Mammary epithelial cell (primary cell): ENCODE results near the gene INSL3.

Experiments used
- EZH2 ChIP-seq: IDR thresholded peaks from 2 replicates; pipeline ENCODE4 v1.6.1; 2012; ENCODE audit warnings: low read length, inconsistent platforms, borderline replicate concordance
- TF ChIP-seq, protein P1 (sequence below), 2 donors: IDR thresholded peaks in 1 of 2; conservative IDR thresholded peaks in 1 of 2; 2 replicates each; pipeline ENCODE4 v1.5.1; 2011 to 2012; ENCODE audit warnings: inconsistent platforms in 2 of 2, low read length in 2 of 2, mild to moderate bottlenecking in 2 of 2, control low read depth in 1 of 2, low read depth in 1 of 2; ENCODE audit not compliant: insufficient read depth in 1 of 2; ENCODE audit errors: extremely low read depth in 1 of 2

DNA sequence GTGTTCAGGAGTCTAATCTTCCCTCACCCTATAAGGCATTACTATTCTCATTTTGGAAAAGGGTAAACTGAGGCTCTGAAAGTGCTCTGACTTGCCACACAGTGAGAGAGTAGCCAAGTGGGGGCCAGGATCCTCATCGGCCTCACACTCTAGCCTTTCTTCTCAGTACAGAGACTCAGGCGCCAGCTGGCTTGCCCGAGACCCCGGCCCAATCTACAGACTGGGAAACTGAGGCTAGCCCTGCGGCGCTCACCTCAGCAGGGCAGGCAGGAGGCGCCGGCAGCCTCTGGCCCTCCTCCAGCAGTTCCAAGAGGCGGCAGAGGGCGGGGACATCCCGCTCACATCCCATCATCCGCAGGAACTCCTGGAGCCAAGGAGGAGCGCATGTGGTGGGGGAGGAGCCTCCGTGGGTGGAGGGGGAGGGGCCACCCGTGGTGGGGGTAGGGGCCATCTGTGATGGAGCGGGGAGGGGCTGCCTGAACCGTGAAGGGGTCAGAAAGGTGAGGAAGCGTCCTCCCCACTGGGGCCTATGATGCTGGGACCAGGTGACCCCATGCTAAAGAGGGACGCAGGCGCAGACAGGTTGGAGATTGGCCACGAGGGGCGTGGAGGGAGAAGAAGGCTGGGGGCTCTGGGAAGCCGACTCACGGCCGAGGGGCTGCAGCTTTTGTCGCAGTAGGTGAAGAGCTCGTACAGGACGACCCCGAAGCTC is 8.7 kb upstream of the INSL3 start:
- TF ChIP-seq, protein P1, sequence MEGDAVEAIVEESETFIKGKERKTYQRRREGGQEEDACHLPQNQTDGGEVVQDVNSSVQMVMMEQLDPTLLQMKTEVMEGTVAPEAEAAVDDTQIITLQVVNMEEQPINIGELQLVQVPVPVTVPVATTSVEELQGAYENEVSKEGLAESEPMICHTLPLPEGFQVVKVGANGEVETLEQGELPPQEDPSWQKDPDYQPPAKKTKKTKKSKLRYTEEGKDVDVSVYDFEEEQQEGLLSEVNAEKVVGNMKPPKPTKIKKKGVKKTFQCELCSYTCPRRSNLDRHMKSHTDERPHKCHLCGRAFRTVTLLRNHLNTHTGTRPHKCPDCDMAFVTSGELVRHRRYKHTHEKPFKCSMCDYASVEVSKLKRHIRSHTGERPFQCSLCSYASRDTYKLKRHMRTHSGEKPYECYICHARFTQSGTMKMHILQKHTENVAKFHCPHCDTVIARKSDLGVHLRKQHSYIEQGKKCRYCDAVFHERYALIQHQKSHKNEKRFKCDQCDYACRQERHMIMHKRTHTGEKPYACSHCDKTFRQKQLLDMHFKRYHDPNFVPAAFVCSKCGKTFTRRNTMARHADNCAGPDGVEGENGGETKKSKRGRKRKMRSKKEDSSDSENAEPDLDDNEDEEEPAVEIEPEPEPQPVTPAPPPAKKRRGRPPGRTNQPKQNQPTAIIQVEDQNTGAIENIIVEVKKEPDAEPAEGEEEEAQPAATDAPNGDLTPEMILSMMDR (conservative IDR thresholded peaks at IDR 0.05 in 1 of 2, IDR thresholded peaks at IDR 0.05 in 1 of 2; ENCODE audit: extremely low read depth in 1 of 2, insufficient read depth in 1 of 2, low read depth in 1 of 2, low read length in 2 of 2), result no peak
- TF ChIP-seq EZH2, result no peak
